ENCODE data around the gene STPG4. TPM values are rescaled to one million over a fixed set of nuclear protein-coding genes. Genes with fewer than 3 reads are reported as not detected.
"Not testable (repeated sequence)": the region's sequence is repeated elsewhere in the genome, so short reads cannot be mapped to it uniquely, and the experiment has no call there.

The STPG4 gene
- total RNA-seq, 1 experiment from 2014 or later, result not detected

GRCh38 chr2:47099712-47100111 lies 55.4 kb downstream of the STPG4 start:
- H3K79me2 ChIP-seq (ENCODE audit: low read length); H2AFZ ChIP-seq (ENCODE audit: low read length): not testable (repeated sequence)

GRCh38 chr2:47098953-47099352 lies 56.2 kb downstream of the STPG4 start:
- H3K27ac ChIP-seq (ENCODE audit: low read length), result no peak overlapping the region
- H2AFZ ChIP-seq (ENCODE audit: low read length), result no peak overlapping the region
- H4K20me1 ChIP-seq (ENCODE audit: insufficient read depth, low read depth, low read length), result no peaks in the 10 kb centered on the region
- no peaks in the 10 kb centered on the region for H3K4me1 ChIP-seq (ENCODE audit: low read length)
- no peaks in the 10 kb centered on the region for H3K36me3 ChIP-seq (ENCODE audit: insufficient read depth, low read length)
- no peaks in the 10 kb centered on the region for H3K9me3 ChIP-seq (ENCODE audit: low read length)
- H3K79me2 ChIP-seq (ENCODE audit: low read length), result no peaks in the 10 kb centered on the region
- H3K27me3 ChIP-seq (ENCODE audit: low read length), result no peaks in the 10 kb centered on the region
- no peak for DNase-seq
- no peaks in the 10 kb centered on the region for H3K9me2 ChIP-seq (replicated peaks; ENCODE audit: insufficient read depth, low read length)
- H3K9ac ChIP-seq (ENCODE audit: low read length), result no peak overlapping the region
- no peak overlapping the region for H3K4me2 ChIP-seq (ENCODE audit: low read depth, low read length, poor library complexity, severe bottlenecking)
- H3K4me3 ChIP-seq (ENCODE audit: low read length), result no peak overlapping the region

More at GRCh38 chr2:47099712-47100111, 55.4 kb downstream of the STPG4 start:
- H3K9ac ChIP-seq (ENCODE audit: low read length); H4K20me1 ChIP-seq (ENCODE audit: insufficient read depth, low read depth, low read length); H3K27ac ChIP-seq (ENCODE audit: low read length); H3K4me1 ChIP-seq (ENCODE audit: low read length); H3K36me3 ChIP-seq (ENCODE audit: insufficient read depth, low read length); H3K4me3 ChIP-seq (ENCODE audit: low read length); H3K9me3 ChIP-seq (ENCODE audit: low read length); H3K27me3 ChIP-seq (ENCODE audit: low read length); DNase-seq; H3K9me2 ChIP-seq (replicated peaks; ENCODE audit: insufficient read depth, low read length); H3K4me2 ChIP-seq (ENCODE audit: low read depth, low read length, poor library complexity, severe bottlenecking): not testable (repeated sequence)

GRCh38 chr2:47097563-47097962 lies 57.5 kb downstream of the STPG4 start:
- no peak overlapping the region for H3K9ac ChIP-seq (ENCODE audit: low read length)
- DNase-seq, result no peak
- no peaks in the 10 kb centered on the region for H3K36me3 ChIP-seq (ENCODE audit: insufficient read depth, low read length)
- H3K4me1 ChIP-seq (ENCODE audit: low read length), result no peaks in the 10 kb centered on the region
- H3K27ac ChIP-seq (ENCODE audit: low read length), result no peak overlapping the region
- no peak overlapping the region for H3K4me2 ChIP-seq (ENCODE audit: low read depth, low read length, poor library complexity, severe bottlenecking)
- no peaks in the 10 kb centered on the region for H4K20me1 ChIP-seq (ENCODE audit: insufficient read depth, low read depth, low read length)
- H3K9me3 ChIP-seq (ENCODE audit: low read length), result no peaks in the 10 kb centered on the region
- no peaks in the 10 kb centered on the region for H3K27me3 ChIP-seq (ENCODE audit: low read length)
- no peaks in the 10 kb centered on the region for H3K9me2 ChIP-seq (replicated peaks; ENCODE audit: insufficient read depth, low read length)
- no peak overlapping the region for H2AFZ ChIP-seq (ENCODE audit: low read length)
- H3K4me3 ChIP-seq (ENCODE audit: low read length), result no peak overlapping the region
- no peaks in the 10 kb centered on the region for H3K79me2 ChIP-seq (ENCODE audit: low read length)

- DNase-seq, result no peak
- H3K4me2 ChIP-seq (ENCODE audit: low read depth, low read length, poor library complexity, severe bottlenecking), result no peak overlapping the region
- no peaks in the 10 kb centered on the region for H3K27me3 ChIP-seq (ENCODE audit: low read length)
- no peak overlapping the region for H2AFZ ChIP-seq (ENCODE audit: low read length)
- H3K79me2 ChIP-seq (ENCODE audit: low read length), result no peaks in the 10 kb centered on the region
- no peaks in the 10 kb centered on the region for H4K20me1 ChIP-seq (ENCODE audit: insufficient read depth, low read depth, low read length)
- H3K4me1 ChIP-seq (ENCODE audit: low read length), result no peaks in the 10 kb centered on the region
- H3K36me3 ChIP-seq (ENCODE audit: insufficient read depth, low read length), result no peaks in the 10 kb centered on the region
- no peak overlapping the region for H3K9ac ChIP-seq (ENCODE audit: low read length)
- no peak overlapping the region for H3K4me3 ChIP-seq (ENCODE audit: low read length)
- no peak overlapping the region for H3K27ac ChIP-seq (ENCODE audit: low read length)
- H3K9me3 ChIP-seq (ENCODE audit: low read length), result no peaks in the 10 kb centered on the region
- no peaks in the 10 kb centered on the region for H3K9me2 ChIP-seq (replicated peaks; ENCODE audit: insufficient read depth, low read length)
Measured at GRCh38 chr2:47096451-47096850, 58.7 kb downstream of the STPG4 start.

- no peak overlapping the region for H3K27ac ChIP-seq (ENCODE audit: low read length)
- H3K4me3 ChIP-seq (ENCODE audit: low read length), result no peak overlapping the region
- H2AFZ ChIP-seq (ENCODE audit: low read length), result no peak overlapping the region
- no peaks in the 10 kb centered on the region for H3K9me2 ChIP-seq (replicated peaks; ENCODE audit: insufficient read depth, low read length)
- DNase-seq, result no peak
- H4K20me1 ChIP-seq (ENCODE audit: insufficient read depth, low read depth, low read length), result no peaks in the 10 kb centered on the region
- no peaks in the 10 kb centered on the region for H3K9me3 ChIP-seq (ENCODE audit: low read length)
- H3K4me1 ChIP-seq (ENCODE audit: low read length), result peaks cover 4% of the 10 kb centered on the region
- H3K36me3 ChIP-seq (ENCODE audit: insufficient read depth, low read length), result no peaks in the 10 kb centered on the region
- no peak overlapping the region for H3K9ac ChIP-seq (ENCODE audit: low read length)
- H3K4me2 ChIP-seq (ENCODE audit: low read depth, low read length, poor library complexity, severe bottlenecking), result no peak overlapping the region
- H3K79me2 ChIP-seq (ENCODE audit: low read length), result no peaks in the 10 kb centered on the region
- no peaks in the 10 kb centered on the region for H3K27me3 ChIP-seq (ENCODE audit: low read length)
Measured at GRCh38 chr2:47095349-47096020, 59.6 kb downstream of the STPG4 start.

- H4K20me1 ChIP-seq (ENCODE audit: insufficient read depth, low read depth, low read length), result no peaks in the 10 kb centered on the region
- peaks cover 5% of the 10 kb centered on the region for H3K4me1 ChIP-seq (ENCODE audit: low read length)
- H3K36me3 ChIP-seq (ENCODE audit: insufficient read depth, low read length), result no peaks in the 10 kb centered on the region
- H3K4me3 ChIP-seq (ENCODE audit: low read length), result no peak overlapping the region
- no peak overlapping the region for H2AFZ ChIP-seq (ENCODE audit: low read length)
- H3K9ac ChIP-seq (ENCODE audit: low read length), result no peak overlapping the region
- no peaks in the 10 kb centered on the region for H3K9me2 ChIP-seq (replicated peaks; ENCODE audit: insufficient read depth, low read length)
- no peaks in the 10 kb centered on the region for H3K9me3 ChIP-seq (ENCODE audit: low read length)
- H3K79me2 ChIP-seq (ENCODE audit: low read length), result no peaks in the 10 kb centered on the region
- H3K27me3 ChIP-seq (ENCODE audit: low read length), result no peaks in the 10 kb centered on the region
- DNase-seq, result no peak
- no peak overlapping the region for H3K27ac ChIP-seq (ENCODE audit: low read length)
- no peak overlapping the region for H3K4me2 ChIP-seq (ENCODE audit: low read depth, low read length, poor library complexity, severe bottlenecking)
Measured at GRCh38 chr2:47094511-47095142, 60.5 kb downstream of the STPG4 start.

- Histone ChIP-seq H3K27me3 (ENCODE audit: low read length) (no peaks in the 10 kb centered on the region), H3K4me3 (ENCODE audit: low read length) (no peak overlapping the region), H3K36me3 (ENCODE audit: insufficient read depth, low read length) (no peaks in the 10 kb centered on the region), H2AFZ (ENCODE audit: low read length) (no peak overlapping the region), H3K9ac (ENCODE audit: low read length) (no peak overlapping the region), H3K9me2 (replicated peaks; ENCODE audit: insufficient read depth, low read length) (no peaks in the 10 kb centered on the region), H4K20me1 (ENCODE audit: insufficient read depth, low read depth, low read length) (no peaks in the 10 kb centered on the region), H3K27ac (ENCODE audit: low read length) (no peak overlapping the region), H3K9me3 (ENCODE audit: low read length) (no peaks in the 10 kb centered on the region), H3K4me1 (ENCODE audit: low read length) (peaks cover 5% of the 10 kb centered on the region), H3K4me2 (ENCODE audit: low read depth, low read length, poor library complexity, severe bottlenecking) (no peak overlapping the region), H3K79me2 (ENCODE audit: low read length) (no peaks in the 10 kb centered on the region)
- DNase-seq, result no peak
Measured at GRCh38 chr2:47093626-47094025, 61.5 kb downstream of the STPG4 start.

- Histone ChIP-seq H2AFZ (ENCODE audit: low read length) (no peak overlapping the region), H3K4me3 (ENCODE audit: low read length) (no peak overlapping the region), H3K27ac (ENCODE audit: low read length) (no peak overlapping the region), H3K36me3 (ENCODE audit: insufficient read depth, low read length) (no peaks in the 10 kb centered on the region), H3K4me1 (ENCODE audit: low read length) (peaks cover 5% of the 10 kb centered on the region), H3K27me3 (ENCODE audit: low read length) (no peaks in the 10 kb centered on the region), H3K9me3 (ENCODE audit: low read length) (no peaks in the 10 kb centered on the region), H4K20me1 (ENCODE audit: insufficient read depth, low read depth, low read length) (no peaks in the 10 kb centered on the region), H3K4me2 (ENCODE audit: low read depth, low read length, poor library complexity, severe bottlenecking) (no peak overlapping the region), H3K9ac (ENCODE audit: low read length) (no peak overlapping the region), H3K79me2 (ENCODE audit: low read length) (no peaks in the 10 kb centered on the region), H3K9me2 (replicated peaks; ENCODE audit: insufficient read depth, low read length) (no peaks in the 10 kb centered on the region)
- DNase-seq, result no peak
Measured at GRCh38 chr2:47092465-47092864, 62.6 kb downstream of the STPG4 start.
